GM23338 (cell line): ENCODE measurements around the gene SFXN5.
"Not testable (repeated sequence)": the region's sequence is repeated elsewhere in the genome, so short reads cannot be mapped to it uniquely, and the experiment has no call there.

ENCODE experiments used
- CREB1 ChIP-seq: fragments of 250-450 bp; sonication (Bioruptor Pico); IDR thresholded peaks from 2 replicates; pipeline ENCODE4 v1.5.0; 2020; ENCODE audit warnings: low read depth, mild to moderate bottlenecking, moderate library complexity
- EZH2 ChIP-seq: fragments of 200-600 bp; sonication (generic); IDR thresholded peaks from one replicate; pipeline ENCODE4 v1.8.0; 2017; ENCODE audit warnings: antibody characterized with exemption, mild to moderate bottlenecking, low read depth; ENCODE audit not compliant: unreplicated experiment
- EZH2phosphoT487 ChIP-seq: fragments of 200-600 bp; sonication (generic); IDR thresholded peaks from one replicate; pipeline ENCODE4 v1.8.1; 2018; ENCODE audit warnings: antibody characterized with exemption; ENCODE audit not compliant: unreplicated experiment
- JUNB ChIP-seq: IDR thresholded peaks from one replicate; pipeline ENCODE4 v1.6.1; 2016; ENCODE audit warnings: antibody characterized with exemption; ENCODE audit not compliant: unreplicated experiment
- POLR2AphosphoS5 ChIP-seq: IDR thresholded peaks from 2 replicates; pipeline ENCODE4 v1.6.1; 2016; ENCODE audit warnings: antibody characterized with exemption, low read depth
- STAT1 ChIP-seq: IDR thresholded peaks from one replicate; pipeline ENCODE4 v1.6.1; 2016; ENCODE audit warnings: antibody characterized with exemption; ENCODE audit not compliant: unreplicated experiment
- TF ChIP-seq, protein P1 (sequence below), 2 experiments: fragments of 200-600 bp in 1 of 2; sonication (generic) in 1 of 2; conservative IDR thresholded peaks; 2 replicates each; pipeline versions ENCODE4 v1.5.1 to v1.6.1; 2016 to 2017; ENCODE audit warnings: antibody characterized with exemption in 2 of 2, low read depth in 2 of 2, mild to moderate bottlenecking in 2 of 2, moderate library complexity in 1 of 2
- TF ChIP-seq, protein P2 (sequence below): IDR thresholded peaks from one replicate; pipeline ENCODE4 v1.6.1; 2018; ENCODE audit warnings: antibody characterized with exemption; ENCODE audit not compliant: unreplicated experiment
- TF ChIP-seq, protein P3 (sequence below): fragments of 250-450 bp; sonication (Bioruptor Pico); IDR thresholded peaks from 2 replicates; pipeline ENCODE4 v1.5.0; 2020; ENCODE audit warnings: mild to moderate bottlenecking, moderate library complexity

DNA sequence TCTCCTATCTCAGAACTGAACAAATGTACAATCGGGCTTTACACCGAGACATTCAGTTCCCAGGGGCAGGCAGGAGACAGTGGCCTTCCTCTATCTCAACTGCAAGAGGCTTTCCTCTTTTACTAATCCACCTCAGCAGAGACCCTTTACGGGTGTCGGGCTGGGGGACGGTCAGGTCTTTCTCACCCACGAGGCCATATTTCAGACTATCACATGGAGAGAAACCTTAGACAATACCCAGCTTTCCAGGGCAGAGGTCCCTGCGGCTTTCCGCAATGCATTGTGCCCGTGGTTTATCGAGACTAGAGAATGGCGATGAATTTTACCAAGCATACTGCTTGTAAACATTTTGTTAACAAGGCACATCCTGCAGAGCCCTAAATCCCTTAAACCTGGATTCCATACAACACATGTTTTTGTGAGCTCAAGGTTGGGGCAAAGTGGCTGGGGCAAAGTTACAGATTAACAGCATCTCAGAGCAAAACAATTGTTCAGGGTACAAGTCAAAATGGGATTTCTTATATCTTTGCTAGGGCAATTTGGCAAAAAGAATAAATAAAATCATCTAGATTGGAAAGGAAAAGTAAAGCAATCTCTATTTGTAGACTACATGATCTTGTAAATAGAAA, 48.2 kb upstream of the SFXN5 start:
- TF ChIP-seq, protein P1, sequence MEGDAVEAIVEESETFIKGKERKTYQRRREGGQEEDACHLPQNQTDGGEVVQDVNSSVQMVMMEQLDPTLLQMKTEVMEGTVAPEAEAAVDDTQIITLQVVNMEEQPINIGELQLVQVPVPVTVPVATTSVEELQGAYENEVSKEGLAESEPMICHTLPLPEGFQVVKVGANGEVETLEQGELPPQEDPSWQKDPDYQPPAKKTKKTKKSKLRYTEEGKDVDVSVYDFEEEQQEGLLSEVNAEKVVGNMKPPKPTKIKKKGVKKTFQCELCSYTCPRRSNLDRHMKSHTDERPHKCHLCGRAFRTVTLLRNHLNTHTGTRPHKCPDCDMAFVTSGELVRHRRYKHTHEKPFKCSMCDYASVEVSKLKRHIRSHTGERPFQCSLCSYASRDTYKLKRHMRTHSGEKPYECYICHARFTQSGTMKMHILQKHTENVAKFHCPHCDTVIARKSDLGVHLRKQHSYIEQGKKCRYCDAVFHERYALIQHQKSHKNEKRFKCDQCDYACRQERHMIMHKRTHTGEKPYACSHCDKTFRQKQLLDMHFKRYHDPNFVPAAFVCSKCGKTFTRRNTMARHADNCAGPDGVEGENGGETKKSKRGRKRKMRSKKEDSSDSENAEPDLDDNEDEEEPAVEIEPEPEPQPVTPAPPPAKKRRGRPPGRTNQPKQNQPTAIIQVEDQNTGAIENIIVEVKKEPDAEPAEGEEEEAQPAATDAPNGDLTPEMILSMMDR (conservative IDR thresholded peaks at IDR 0.05; ENCODE audit: low read depth in 2 of 2), result not testable (repeated sequence)
- TF ChIP-seq EZH2phosphoT487, POLR2AphosphoS5, EZH2, JUNB, STAT1, CREB1: not testable (repeated sequence)
- TF ChIP-seq, protein P2, sequence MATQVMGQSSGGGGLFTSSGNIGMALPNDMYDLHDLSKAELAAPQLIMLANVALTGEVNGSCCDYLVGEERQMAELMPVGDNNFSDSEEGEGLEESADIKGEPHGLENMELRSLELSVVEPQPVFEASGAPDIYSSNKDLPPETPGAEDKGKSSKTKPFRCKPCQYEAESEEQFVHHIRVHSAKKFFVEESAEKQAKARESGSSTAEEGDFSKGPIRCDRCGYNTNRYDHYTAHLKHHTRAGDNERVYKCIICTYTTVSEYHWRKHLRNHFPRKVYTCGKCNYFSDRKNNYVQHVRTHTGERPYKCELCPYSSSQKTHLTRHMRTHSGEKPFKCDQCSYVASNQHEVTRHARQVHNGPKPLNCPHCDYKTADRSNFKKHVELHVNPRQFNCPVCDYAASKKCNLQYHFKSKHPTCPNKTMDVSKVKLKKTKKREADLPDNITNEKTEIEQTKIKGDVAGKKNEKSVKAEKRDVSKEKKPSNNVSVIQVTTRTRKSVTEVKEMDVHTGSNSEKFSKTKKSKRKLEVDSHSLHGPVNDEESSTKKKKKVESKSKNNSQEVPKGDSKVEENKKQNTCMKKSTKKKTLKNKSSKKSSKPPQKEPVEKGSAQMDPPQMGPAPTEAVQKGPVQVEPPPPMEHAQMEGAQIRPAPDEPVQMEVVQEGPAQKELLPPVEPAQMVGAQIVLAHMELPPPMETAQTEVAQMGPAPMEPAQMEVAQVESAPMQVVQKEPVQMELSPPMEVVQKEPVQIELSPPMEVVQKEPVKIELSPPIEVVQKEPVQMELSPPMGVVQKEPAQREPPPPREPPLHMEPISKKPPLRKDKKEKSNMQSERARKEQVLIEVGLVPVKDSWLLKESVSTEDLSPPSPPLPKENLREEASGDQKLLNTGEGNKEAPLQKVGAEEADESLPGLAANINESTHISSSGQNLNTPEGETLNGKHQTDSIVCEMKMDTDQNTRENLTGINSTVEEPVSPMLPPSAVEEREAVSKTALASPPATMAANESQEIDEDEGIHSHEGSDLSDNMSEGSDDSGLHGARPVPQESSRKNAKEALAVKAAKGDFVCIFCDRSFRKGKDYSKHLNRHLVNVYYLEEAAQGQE, result not testable (repeated sequence)
- TF ChIP-seq, protein P3, sequence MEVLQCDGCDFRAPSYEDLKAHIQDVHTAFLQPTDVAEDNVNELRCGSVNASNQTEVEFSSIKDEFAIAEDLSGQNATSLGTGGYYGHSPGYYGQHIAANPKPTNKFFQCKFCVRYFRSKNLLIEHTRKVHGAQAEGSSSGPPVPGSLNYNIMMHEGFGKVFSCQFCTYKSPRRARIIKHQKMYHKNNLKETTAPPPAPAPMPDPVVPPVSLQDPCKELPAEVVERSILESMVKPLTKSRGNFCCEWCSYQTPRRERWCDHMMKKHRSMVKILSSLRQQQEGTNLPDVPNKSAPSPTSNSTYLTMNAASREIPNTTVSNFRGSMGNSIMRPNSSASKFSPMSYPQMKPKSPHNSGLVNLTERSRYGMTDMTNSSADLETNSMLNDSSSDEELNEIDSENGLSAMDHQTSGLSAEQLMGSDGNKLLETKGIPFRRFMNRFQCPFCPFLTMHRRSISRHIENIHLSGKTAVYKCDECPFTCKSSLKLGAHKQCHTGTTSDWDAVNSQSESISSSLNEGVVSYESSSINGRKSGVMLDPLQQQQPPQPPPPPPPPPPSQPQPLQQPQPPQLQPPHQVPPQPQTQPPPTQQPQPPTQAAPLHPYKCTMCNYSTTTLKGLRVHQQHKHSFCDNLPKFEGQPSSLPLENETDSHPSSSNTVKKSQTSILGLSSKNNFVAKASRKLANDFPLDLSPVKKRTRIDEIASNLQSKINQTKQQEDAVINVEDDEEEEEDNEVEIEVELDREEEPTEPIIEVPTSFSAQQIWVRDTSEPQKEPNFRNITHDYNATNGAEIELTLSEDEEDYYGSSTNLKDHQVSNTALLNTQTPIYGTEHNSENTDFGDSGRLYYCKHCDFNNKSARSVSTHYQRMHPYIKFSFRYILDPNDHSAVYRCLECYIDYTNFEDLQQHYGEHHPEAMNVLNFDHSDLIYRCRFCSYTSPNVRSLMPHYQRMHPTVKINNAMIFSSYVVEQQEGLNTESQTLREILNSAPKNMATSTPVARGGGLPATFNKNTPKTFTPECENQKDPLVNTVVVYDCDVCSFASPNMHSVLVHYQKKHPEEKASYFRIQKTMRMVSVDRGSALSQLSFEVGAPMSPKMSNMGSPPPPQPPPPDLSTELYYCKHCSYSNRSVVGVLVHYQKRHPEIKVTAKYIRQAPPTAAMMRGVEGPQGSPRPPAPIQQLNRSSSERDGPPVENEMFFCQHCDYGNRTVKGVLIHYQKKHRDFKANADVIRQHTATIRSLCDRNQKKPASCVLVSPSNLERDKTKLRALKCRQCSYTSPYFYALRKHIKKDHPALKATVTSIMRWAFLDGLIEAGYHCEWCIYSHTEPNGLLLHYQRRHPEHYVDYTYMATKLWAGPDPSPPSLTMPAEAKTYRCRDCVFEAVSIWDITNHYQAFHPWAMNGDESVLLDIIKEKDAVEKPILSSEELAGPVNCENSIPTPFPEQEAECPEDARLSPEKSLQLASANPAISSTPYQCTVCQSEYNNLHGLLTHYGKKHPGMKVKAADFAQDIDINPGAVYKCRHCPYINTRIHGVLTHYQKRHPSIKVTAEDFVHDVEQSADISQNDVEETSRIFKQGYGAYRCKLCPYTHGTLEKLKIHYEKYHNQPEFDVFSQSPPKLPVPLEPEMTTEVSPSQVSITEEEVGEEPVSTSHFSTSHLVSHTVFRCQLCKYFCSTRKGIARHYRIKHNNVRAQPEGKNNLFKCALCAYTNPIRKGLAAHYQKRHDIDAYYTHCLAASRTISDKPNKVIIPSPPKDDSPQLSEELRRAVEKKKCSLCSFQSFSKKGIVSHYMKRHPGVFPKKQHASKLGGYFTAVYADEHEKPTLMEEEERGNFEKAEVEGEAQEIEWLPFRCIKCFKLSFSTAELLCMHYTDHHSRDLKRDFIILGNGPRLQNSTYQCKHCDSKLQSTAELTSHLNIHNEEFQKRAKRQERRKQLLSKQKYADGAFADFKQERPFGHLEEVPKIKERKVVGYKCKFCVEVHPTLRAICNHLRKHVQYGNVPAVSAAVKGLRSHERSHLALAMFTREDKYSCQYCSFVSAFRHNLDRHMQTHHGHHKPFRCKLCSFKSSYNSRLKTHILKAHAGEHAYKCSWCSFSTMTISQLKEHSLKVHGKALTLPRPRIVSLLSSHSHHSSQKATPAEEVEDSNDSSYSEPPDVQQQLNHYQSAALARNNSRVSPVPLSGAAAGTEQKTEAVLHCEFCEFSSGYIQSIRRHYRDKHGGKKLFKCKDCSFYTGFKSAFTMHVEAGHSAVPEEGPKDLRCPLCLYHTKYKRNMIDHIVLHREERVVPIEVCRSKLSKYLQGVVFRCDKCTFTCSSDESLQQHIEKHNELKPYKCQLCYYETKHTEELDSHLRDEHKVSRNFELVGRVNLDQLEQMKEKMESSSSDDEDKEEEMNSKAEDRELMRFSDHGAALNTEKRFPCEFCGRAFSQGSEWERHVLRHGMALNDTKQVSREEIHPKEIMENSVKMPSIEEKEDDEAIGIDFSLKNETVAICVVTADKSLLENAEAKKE (CRISPR knock-in tag), result not testable (repeated sequence)
